ENCODE data around the gene SLC39A7.
A peak's percentile ranks its signal among the peaks of the same experiment; 100 is the strongest.

The SLC39A7 gene

DNA sequence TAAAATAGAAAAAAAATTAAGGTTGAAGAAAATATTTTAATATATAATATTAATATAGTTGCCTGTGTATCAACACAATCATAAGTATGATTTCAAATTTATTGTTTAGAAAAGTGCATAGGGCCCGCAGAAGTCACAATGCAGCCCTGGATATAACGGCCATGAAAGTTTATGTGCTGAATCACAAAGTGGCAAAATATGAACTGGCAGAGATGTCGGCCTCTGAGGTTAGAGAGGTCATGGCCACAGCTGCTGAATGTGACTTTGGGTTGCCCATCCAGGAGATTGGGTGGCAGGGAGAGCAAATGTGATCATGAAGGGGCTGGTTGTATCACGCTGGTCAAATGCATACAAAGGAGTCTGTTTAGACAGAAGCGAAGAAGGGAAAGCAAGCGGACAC lies 44.1 kb upstream of the SLC39A7 start:
- Histone ChIP-seq H3K4me3 (replicated peaks; ENCODE audit: insufficient read depth, low read length) (no peak overlapping the region), H3K27me3 (ENCODE audit: insufficient read depth, poor library complexity, severe bottlenecking) (no peaks in the 10 kb centered on the region), H3K27ac (replicated peaks) (no peak overlapping the region)
- no peak for TF ChIP-seq POLR2AphosphoS5 (IDR thresholded peaks at IDR 0.05; ENCODE audit: low read depth)
- TF ChIP-seq, protein P1, sequence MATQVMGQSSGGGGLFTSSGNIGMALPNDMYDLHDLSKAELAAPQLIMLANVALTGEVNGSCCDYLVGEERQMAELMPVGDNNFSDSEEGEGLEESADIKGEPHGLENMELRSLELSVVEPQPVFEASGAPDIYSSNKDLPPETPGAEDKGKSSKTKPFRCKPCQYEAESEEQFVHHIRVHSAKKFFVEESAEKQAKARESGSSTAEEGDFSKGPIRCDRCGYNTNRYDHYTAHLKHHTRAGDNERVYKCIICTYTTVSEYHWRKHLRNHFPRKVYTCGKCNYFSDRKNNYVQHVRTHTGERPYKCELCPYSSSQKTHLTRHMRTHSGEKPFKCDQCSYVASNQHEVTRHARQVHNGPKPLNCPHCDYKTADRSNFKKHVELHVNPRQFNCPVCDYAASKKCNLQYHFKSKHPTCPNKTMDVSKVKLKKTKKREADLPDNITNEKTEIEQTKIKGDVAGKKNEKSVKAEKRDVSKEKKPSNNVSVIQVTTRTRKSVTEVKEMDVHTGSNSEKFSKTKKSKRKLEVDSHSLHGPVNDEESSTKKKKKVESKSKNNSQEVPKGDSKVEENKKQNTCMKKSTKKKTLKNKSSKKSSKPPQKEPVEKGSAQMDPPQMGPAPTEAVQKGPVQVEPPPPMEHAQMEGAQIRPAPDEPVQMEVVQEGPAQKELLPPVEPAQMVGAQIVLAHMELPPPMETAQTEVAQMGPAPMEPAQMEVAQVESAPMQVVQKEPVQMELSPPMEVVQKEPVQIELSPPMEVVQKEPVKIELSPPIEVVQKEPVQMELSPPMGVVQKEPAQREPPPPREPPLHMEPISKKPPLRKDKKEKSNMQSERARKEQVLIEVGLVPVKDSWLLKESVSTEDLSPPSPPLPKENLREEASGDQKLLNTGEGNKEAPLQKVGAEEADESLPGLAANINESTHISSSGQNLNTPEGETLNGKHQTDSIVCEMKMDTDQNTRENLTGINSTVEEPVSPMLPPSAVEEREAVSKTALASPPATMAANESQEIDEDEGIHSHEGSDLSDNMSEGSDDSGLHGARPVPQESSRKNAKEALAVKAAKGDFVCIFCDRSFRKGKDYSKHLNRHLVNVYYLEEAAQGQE (IDR thresholded peaks at IDR 0.05; ENCODE audit: insufficient replicate concordance, low read depth): no peak
- no peak for TF ChIP-seq GABPA (IDR thresholded peaks at IDR 0.05; ENCODE audit: low read depth)
- TF ChIP-seq, protein P2, sequence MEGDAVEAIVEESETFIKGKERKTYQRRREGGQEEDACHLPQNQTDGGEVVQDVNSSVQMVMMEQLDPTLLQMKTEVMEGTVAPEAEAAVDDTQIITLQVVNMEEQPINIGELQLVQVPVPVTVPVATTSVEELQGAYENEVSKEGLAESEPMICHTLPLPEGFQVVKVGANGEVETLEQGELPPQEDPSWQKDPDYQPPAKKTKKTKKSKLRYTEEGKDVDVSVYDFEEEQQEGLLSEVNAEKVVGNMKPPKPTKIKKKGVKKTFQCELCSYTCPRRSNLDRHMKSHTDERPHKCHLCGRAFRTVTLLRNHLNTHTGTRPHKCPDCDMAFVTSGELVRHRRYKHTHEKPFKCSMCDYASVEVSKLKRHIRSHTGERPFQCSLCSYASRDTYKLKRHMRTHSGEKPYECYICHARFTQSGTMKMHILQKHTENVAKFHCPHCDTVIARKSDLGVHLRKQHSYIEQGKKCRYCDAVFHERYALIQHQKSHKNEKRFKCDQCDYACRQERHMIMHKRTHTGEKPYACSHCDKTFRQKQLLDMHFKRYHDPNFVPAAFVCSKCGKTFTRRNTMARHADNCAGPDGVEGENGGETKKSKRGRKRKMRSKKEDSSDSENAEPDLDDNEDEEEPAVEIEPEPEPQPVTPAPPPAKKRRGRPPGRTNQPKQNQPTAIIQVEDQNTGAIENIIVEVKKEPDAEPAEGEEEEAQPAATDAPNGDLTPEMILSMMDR (IDR thresholded peaks at IDR 0.05; ENCODE audit: insufficient read depth, low read length): no peak
- no peak for TF ChIP-seq SPI1 (IDR thresholded peaks at IDR 0.05; ENCODE audit: borderline replicate concordance, low read depth)
- DNase-seq (ENCODE audit: low read depth in 1 of 2, low spot score in 1 of 2): no peak

- Histone ChIP-seq H3K27ac (replicated peaks) (no peak overlapping the region), H3K4me3 (replicated peaks; ENCODE audit: insufficient read depth, low read length) (no peak overlapping the region), H3K27me3 (ENCODE audit: insufficient read depth, poor library complexity, severe bottlenecking) (no peaks in the 10 kb centered on the region)
- TF ChIP-seq, protein P1 (IDR thresholded peaks at IDR 0.05; ENCODE audit: insufficient replicate concordance, low read depth): no peak
- TF ChIP-seq POLR2AphosphoS5 (IDR thresholded peaks at IDR 0.05; ENCODE audit: low read depth): no peak
- TF ChIP-seq SPI1 (IDR thresholded peaks at IDR 0.05; ENCODE audit: borderline replicate concordance, low read depth): no peak
- TF ChIP-seq GABPA (IDR thresholded peaks at IDR 0.05; ENCODE audit: low read depth): no peak
- TF ChIP-seq, protein P2 (IDR thresholded peaks at IDR 0.05; ENCODE audit: insufficient read depth, low read length): no peak
- no peak for DNase-seq (ENCODE audit: low read depth in 1 of 2, low spot score in 1 of 2)
These were observed 43.7 kb upstream of the SLC39A7 start for GRCh38 chr6:33156964-33157363.

GRCh38 chr6:33160096-33160495 lies 40.6 kb upstream of the SLC39A7 start:
- DNase-seq (ENCODE audit: low read depth in 1 of 2, low spot score in 1 of 2): no peak
- TF ChIP-seq POLR2AphosphoS5 (IDR thresholded peaks at IDR 0.05; ENCODE audit: low read depth) (no peak), GABPA (IDR thresholded peaks at IDR 0.05; ENCODE audit: low read depth) (no peak)

GRCh38 chr6:33160728-33161344 lies 39.8 kb upstream of the SLC39A7 start:
- no peak overlapping the region for H3K4me3 ChIP-seq (replicated peaks; ENCODE audit: insufficient read depth, low read length)
- H3K27ac ChIP-seq (replicated peaks): no peak overlapping the region
- H3K27me3 ChIP-seq (ENCODE audit: insufficient read depth, poor library complexity, severe bottlenecking): no peaks in the 10 kb centered on the region
- peak in 1 of 2 experiments; percentile 29 for DNase-seq (ENCODE audit: low read depth in 1 of 2, low spot score in 1 of 2)
- TF ChIP-seq, protein P2 (IDR thresholded peaks at IDR 0.05; ENCODE audit: insufficient read depth, low read length): no peak
- TF ChIP-seq GABPA (IDR thresholded peaks at IDR 0.05; ENCODE audit: low read depth) (no peak), POLR2AphosphoS5 (IDR thresholded peaks at IDR 0.05; ENCODE audit: low read depth) (no peak), SPI1 (IDR thresholded peaks at IDR 0.05; ENCODE audit: borderline replicate concordance, low read depth) (no peak)
- TF ChIP-seq, protein P1 (IDR thresholded peaks at IDR 0.05; ENCODE audit: insufficient replicate concordance, low read depth): no peak

More at GRCh38 chr6:33160096-33160495, 40.6 kb upstream of the SLC39A7 start:
- Histone ChIP-seq H3K4me3 (replicated peaks; ENCODE audit: insufficient read depth, low read length) (no peak overlapping the region), H3K27ac (replicated peaks) (no peak overlapping the region), H3K27me3 (ENCODE audit: insufficient read depth, poor library complexity, severe bottlenecking) (no peaks in the 10 kb centered on the region)

Measured in HL-60 (cell line).